SU-DHL-6 (cell line): ENCODE measurements around the gene NOC2L.

Source experiments
- CTCF ChIP-seq: fragments of 200-600 bp; sonication (generic); IDR thresholded peaks from one replicate; pipeline ENCODE4 v1.5.1; 2017; ENCODE audit warnings: antibody characterized with exemption, mild to moderate bottlenecking, low read length, moderate library complexity; ENCODE audit not compliant: insufficient read depth, poor library complexity, severe bottlenecking
- EZH2phosphoT487 ChIP-seq: fragments of 200-600 bp; sonication (generic), shearing (Covaris generic); conservative IDR thresholded peaks from 2 replicates; pipeline ENCODE4 v1.6.1; 2018; ENCODE audit warnings: mild to moderate bottlenecking, antibody characterized with exemption, low read length, moderate library complexity, mixed read lengths

- no peak for TF ChIP-seq CTCF
- TF ChIP-seq EZH2phosphoT487: no peak
These were observed 49.2 kb downstream of the NOC2L start for GRCh38 chr1:909861-910310.
